HepG2 (cell line): ENCODE data around the gene PEX19. TPM values are rescaled to one million over a fixed set of nuclear protein-coding genes. Genes with fewer than 3 reads are reported as not detected.

Experiments
- HDAC2 ChIP-seq: sonication (generic); formaldehyde crosslinking; IDR thresholded peaks from 2 replicates; pipeline ENCODE4 v1.4.0; 2020; ENCODE audit warnings: missing genetic modification reagents
- HMGXB4 ChIP-seq, 2 experiments: sonication (generic) in 1 of 2; formaldehyde crosslinking in 1 of 2; IDR thresholded peaks; 2 replicates each; pipeline versions ENCODE4 v1.4.0 to v1.6.1; 2018 to 2020; ENCODE audit warnings: missing genetic modification reagents in 2 of 2, borderline replicate concordance in 1 of 2, low read depth in 1 of 2, mild to moderate bottlenecking in 1 of 2, missing biosample characterization in 1 of 2
- HNRNPK ChIP-seq: fragments of 200-400 bp; formaldehyde crosslinking; IDR thresholded peaks from 2 replicates; pipeline ENCODE4 v1.6.1; 2018; ENCODE audit warnings: low read length, low read depth, moderate library complexity, mild to moderate bottlenecking; ENCODE audit not compliant: poor library complexity, severe bottlenecking
- HOMEZ ChIP-seq: IDR thresholded peaks from 2 replicates; pipeline ENCODE4 v1.6.1; 2016; ENCODE audit warnings: low read depth
- IRF2 ChIP-seq: IDR thresholded peaks from 2 replicates; pipeline ENCODE4 v1.6.1; 2018; ENCODE audit warnings: missing genetic modification reagents, missing compliant biosample characterization
- KDM2A ChIP-seq: sonication (generic); formaldehyde crosslinking; IDR thresholded peaks from 2 replicates; pipeline ENCODE4 v1.4.0; 2020; ENCODE audit warnings: low read depth, missing genetic modification reagents, borderline replicate concordance
- KLF16 ChIP-seq, 2 experiments: sonication (generic) in 1 of 2; formaldehyde crosslinking in 1 of 2; IDR thresholded peaks; 2 replicates each; pipeline versions ENCODE4 v1.6.1 to v1.8.0; 2016 to 2023; ENCODE audit warnings: missing genetic modification reagents in 2 of 2, missing compliant biosample characterization in 1 of 2
- KLF9 ChIP-seq: IDR thresholded peaks from 2 replicates; pipeline ENCODE4 v1.6.1; 2016; ENCODE audit warnings: low read depth
- RBAK ChIP-seq: sonication (generic); formaldehyde crosslinking; IDR thresholded peaks from 2 replicates; pipeline ENCODE4 v1.5.1; 2020; ENCODE audit warnings: mild to moderate bottlenecking, missing genetic modification reagents
- SIN3B ChIP-seq: fragments of 150-350 bp; IDR thresholded peaks from 2 replicates; pipeline ENCODE4 v1.6.1; 2014; ENCODE audit warnings: low read length
- SIX4 ChIP-seq: sonication (generic); formaldehyde crosslinking; IDR thresholded peaks from 2 replicates; pipeline ENCODE4 v1.4.0; 2020; ENCODE audit warnings: missing genetic modification reagents
- TARDBP ChIP-seq: sonication (generic); formaldehyde crosslinking; IDR thresholded peaks from 2 replicates; pipeline ENCODE4 v1.8.0; 2022; ENCODE audit warnings: mild to moderate bottlenecking, missing genetic modification reagents
- ZNF687 ChIP-seq: sonication (generic); formaldehyde crosslinking; IDR thresholded peaks from 2 replicates; pipeline ENCODE4 v1.5.1; 2020; ENCODE audit warnings: mild to moderate bottlenecking, missing genetic modification reagents, moderate library complexity
- ZNF782 ChIP-seq: sonication (generic); formaldehyde crosslinking; IDR thresholded peaks from 2 replicates; pipeline ENCODE4 v1.4.0; 2020; ENCODE audit warnings: missing genetic modification reagents, mild to moderate bottlenecking, borderline replicate concordance
- ZNF792 ChIP-seq: IDR thresholded peaks from 2 replicates; pipeline ENCODE4 v1.6.1; 2016
- polyA plus RNA-seq, 8 experiments: library from polyadenylated mRNA; depleted of rRNA in 3 of 8; stranded (reverse) in 7 of 8; unstranded in 1 of 8; fragments of >200 nt; fragmentation: Illumina TruSeq in 4 of 8; extraction: Trizol in 4 of 8; gene quantifications; 2 replicates each; pipeline versions ENCODE4 v1.2.1 to v1.2.3, GENCODE V29; 2011 to 2016; ENCODE audit warnings: low read depth in 4 of 8, missing spikeins in 1 of 8, mixed read lengths in 1 of 8; ENCODE audit not compliant: insufficient read depth in 1 of 8
- total RNA-seq, 5 experiments: library from RNA; depleted of rRNA; stranded (reverse); fragments of >200 nt; fragmentation: Illumina TruSeq; extraction: Trizol; gene quantifications; 2 replicates each; pipeline ENCODE4 v1.2.3, GENCODE V29; 2016; ENCODE audit warnings: low read depth in 1 of 5
- TF ChIP-seq, protein P1 (sequence below): IDR thresholded peaks from 2 replicates; pipeline ENCODE4 v1.6.1; 2016; ENCODE audit warnings: control low read depth
- TF ChIP-seq, protein P2 (sequence below): sonication (generic); formaldehyde crosslinking; IDR thresholded peaks from 2 replicates; pipeline ENCODE4 v1.8.1; 2023; ENCODE audit warnings: missing genetic modification reagents, mild to moderate bottlenecking, borderline replicate concordance
- TF ChIP-seq, protein P3 (sequence below): sonication (generic); formaldehyde crosslinking; IDR thresholded peaks from 2 replicates; pipeline ENCODE4 v1.4.0; 2020; ENCODE audit warnings: missing genetic modification reagents

PEX19 gene
- total and polyA plus RNA-seq, 2 of the 13 experiments (the other 11 are each of a cell fraction or from before 2014, with no cell fraction given) = 47.0 to 51.8 TPM

GRCh38 chr1:160284782-160285344, at the start of gene PEX19 (continued):
- TF ChIP-seq SIX4 (CRISPR knock-in tag) = 0 out of 2 replicates have a peak, but pooled peaks have one; percentile 42
- peak; percentile 55 for TF ChIP-seq ZNF687 (CRISPR knock-in tag)
- peak; percentile 97 for TF ChIP-seq SIN3B
- TF ChIP-seq, protein P1, sequence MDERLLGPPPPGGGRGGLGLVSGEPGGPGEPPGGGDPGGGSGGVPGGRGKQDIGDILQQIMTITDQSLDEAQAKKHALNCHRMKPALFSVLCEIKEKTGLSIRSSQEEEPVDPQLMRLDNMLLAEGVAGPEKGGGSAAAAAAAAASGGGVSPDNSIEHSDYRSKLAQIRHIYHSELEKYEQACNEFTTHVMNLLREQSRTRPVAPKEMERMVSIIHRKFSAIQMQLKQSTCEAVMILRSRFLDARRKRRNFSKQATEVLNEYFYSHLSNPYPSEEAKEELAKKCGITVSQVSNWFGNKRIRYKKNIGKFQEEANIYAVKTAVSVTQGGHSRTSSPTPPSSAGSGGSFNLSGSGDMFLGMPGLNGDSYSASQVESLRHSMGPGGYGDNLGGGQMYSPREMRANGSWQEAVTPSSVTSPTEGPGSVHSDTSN = no peak
- TF ChIP-seq KLF9 = peak; percentile 52; the same call in 1 of the 2 replicates
- TF ChIP-seq, protein P2, sequence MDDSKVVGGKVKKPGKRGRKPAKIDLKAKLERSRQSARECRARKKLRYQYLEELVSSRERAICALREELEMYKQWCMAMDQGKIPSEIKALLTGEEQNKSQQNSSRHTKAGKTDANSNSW (CRISPR knock-in tag) = no peak
- peak; percentile 45; the same call in 1 of the 2 replicates for TF ChIP-seq ZNF782 (CRISPR knock-in tag)
- TF ChIP-seq HNRNPK = no peak
- peak in 1 of 2 experiments; percentile 79; a peak in 2 of 4 replicates for TF ChIP-seq KLF16 (CRISPR knock-in tag; IDR thresholded peaks at IDR 0.05)
- TF ChIP-seq TARDBP (CRISPR knock-in tag) = peak; percentile 62; the same call in 1 of the 2 replicates
- peak in 1 of 2 experiments; percentile 33; a peak in 2 of 4 replicates for TF ChIP-seq HMGXB4 (CRISPR knock-in tag; IDR thresholded peaks at IDR 0.05; ENCODE audit: borderline replicate concordance in 1 of 2, low read depth in 1 of 2)
- no peak for TF ChIP-seq RBAK
- peak; percentile 98 for TF ChIP-seq KDM2A
- peak; percentile 53 for TF ChIP-seq HOMEZ (CRISPR knock-in tag)
- 0 out of 2 replicates have a peak, but pooled peaks have one; percentile 51 for TF ChIP-seq ZNF792 (CRISPR knock-in tag)
- TF ChIP-seq, protein P3, sequence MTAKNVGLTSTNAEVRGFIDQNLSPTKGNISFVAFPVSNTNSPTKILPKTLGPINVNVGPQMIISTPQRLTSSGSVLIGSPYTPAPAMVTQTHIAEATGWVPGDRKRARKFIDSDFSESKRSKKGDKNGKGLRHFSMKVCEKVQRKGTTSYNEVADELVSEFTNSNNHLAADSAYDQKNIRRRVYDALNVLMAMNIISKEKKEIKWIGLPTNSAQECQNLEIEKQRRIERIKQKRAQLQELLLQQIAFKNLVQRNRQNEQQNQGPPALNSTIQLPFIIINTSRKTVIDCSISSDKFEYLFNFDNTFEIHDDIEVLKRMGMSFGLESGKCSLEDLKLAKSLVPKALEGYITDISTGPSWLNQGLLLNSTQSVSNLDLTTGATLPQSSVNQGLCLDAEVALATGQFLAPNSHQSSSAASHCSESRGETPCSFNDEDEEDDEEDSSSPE (CRISPR knock-in tag) = peak; percentile 98
- peak; percentile 38; the same call in 1 of the 2 replicates for TF ChIP-seq HDAC2 (CRISPR knock-in tag)
- TF ChIP-seq IRF2 (CRISPR knock-in tag) = peak; percentile 66; the same call in 1 of the 2 replicates
